NCI-H1694 treated with DMSO at 0.1 percent for 48 hours (cell line): ENCODE data around the gene FAM107B.
"Not testable (repeated sequence)": the region's sequence is repeated elsewhere in the genome, so short reads cannot be mapped to it uniquely, and the experiment has no call there.

Source experiments
- DNase-seq: peaks from one replicate; lab custom pipeline; 2025; lab: John Stamatoyannopoulos, UW

The FAM107B gene

GRCh38 chr10:14774797-14775196, at the start of gene FAM107B:
Gene FAM107B, minus strand, starts transcription at chr10:14774897. Its CDS starts 234 bp downstream, at chr10:14774663.
- no peak for DNase-seq

GRCh38 chr10:14823966-14824365, 49.3 kb upstream of the FAM107B start:
- no peak for DNase-seq

GRCh38 chr10:14822879-14823755, 48.4 kb upstream of the FAM107B start:
- peak; percentile 29 for DNase-seq

GRCh38 chr10:14821635-14822375, 47.1 kb upstream of the FAM107B start:
- no peak for DNase-seq

- DNase-seq = no peak
Observed at GRCh38 chr10:14820775-14821154, 46.1 kb upstream of the FAM107B start.

- DNase-seq = no peak
Observed at GRCh38 chr10:14820010-14820774, 45.5 kb upstream of the FAM107B start.

- DNase-seq = not testable (repeated sequence)
Observed at GRCh38 chr10:14816717-14817116, 42.0 kb upstream of the FAM107B start.

GRCh38 chr10:14815681-14816080, 41.0 kb upstream of the FAM107B start:
- no peak for DNase-seq

GRCh38 chr10:14812271-14812670, 37.6 kb upstream of the FAM107B start:
- no peak for DNase-seq

GRCh38 chr10:14810969-14811953, 36.6 kb upstream of the FAM107B start:
- DNase-seq = no peak

GRCh38 chr10:14806318-14806717, 31.6 kb upstream of the FAM107B start:
- DNase-seq = no peak

- DNase-seq = no peak
Observed at GRCh38 chr10:14803827-14804226, 29.1 kb upstream of the FAM107B start.

- no peak for DNase-seq
Observed at GRCh38 chr10:14801723-14802122, 27.0 kb upstream of the FAM107B start.

- no peak for DNase-seq
Observed at GRCh38 chr10:14800397-14800796, 25.7 kb upstream of the FAM107B start.

GRCh38 chr10:14798636-14799035, 23.9 kb upstream of the FAM107B start:
- DNase-seq = no peak

GRCh38 chr10:14787938-14788337, 13.2 kb upstream of the FAM107B start:
- DNase-seq = no peak

GRCh38 chr10:14784459-14785055, 9.9 kb upstream of the FAM107B start:
- DNase-seq = no peak

GRCh38 chr10:14782691-14783363, 8.1 kb upstream of the FAM107B start:
- no peak for DNase-seq

- no peak for DNase-seq
Observed at GRCh38 chr10:14781763-14782162, 7.1 kb upstream of the FAM107B start.

GRCh38 chr10:14779001-14779651, 4.4 kb upstream of the FAM107B start:
- DNase-seq = no peak
